ENCODE data around the gene LRP1B.

GRCh38 chr2:140679752-140680151, 1451.1 kb downstream of the LRP1B start:
- TF ChIP-seq REST (IDR thresholded peaks at IDR 0.05) (no peak), CTCF (IDR thresholded peaks at IDR 0.05) (no peak), JUN (IDR thresholded peaks at IDR 0.05) (no peak), KDM1A (IDR thresholded peaks at IDR 0.05; ENCODE audit: low read depth) (no peak), MAX (IDR thresholded peaks at IDR 0.05) (no peak), EP300 (IDR thresholded peaks at IDR 0.05) (no peak), RCOR1 (IDR thresholded peaks at IDR 0.05; ENCODE audit: low read depth, low read length) (no peak), PBX3 (IDR thresholded peaks at IDR 0.05) (no peak), CBX8 (IDR thresholded peaks at IDR 0.05) (no peak)

All from A549 (cell line).